ENCODE measurements around the gene DGKI.

GRCh38 chr7:137531671-137532070 lies 315.1 kb downstream of the DGKI start:
- TF ChIP-seq CTCF (conservative IDR thresholded peaks at IDR 0.05), result no peak
- TF ChIP-seq EZH2 (IDR thresholded peaks at IDR 0.05; ENCODE audit: low read depth), result no peak
